GM23338 (cell line): ENCODE measurements around the gene SYNE2. TPM values are rescaled to one million over a fixed set of nuclear protein-coding genes. Genes with fewer than 3 reads are reported as not detected.

Experiments
- ATAC-seq: fragments of 200-7000 bp; cut with Tn5 transposase; 3 replicates; pipeline ENCODE4 v1.9.1; 2020
- DNase-seq: peaks from one replicate; pipeline ENCODE4 v3.0.0-alpha.2; 2015; ENCODE audit warnings: low spot score
- H2AFZ ChIP-seq: fragments of 200-600 bp; sonication (generic); 2 replicates; pipeline ENCODE4 v1.8.0; 2016; ENCODE audit warnings: antibody characterized with exemption, mild to moderate bottlenecking, moderate library complexity
- H3F3A ChIP-seq: fragments of 200-600 bp; sonication (generic); replicated peaks from 2 replicates; pipeline ENCODE4 v1.8.0; 2017; ENCODE audit warnings: antibody characterized with exemption, mixed run types, low read depth
- H3K27ac ChIP-seq: fragments of 200-600 bp; sonication (generic); 2 replicates; pipeline ENCODE4 v1.6.1; 2016; ENCODE audit warnings: low read depth
- H3K27me3 ChIP-seq: fragments of 200-600 bp; sonication (generic); 2 replicates; pipeline ENCODE4 v1.8.0; 2016; ENCODE audit warnings: mild to moderate bottlenecking, mixed run types, moderate library complexity; ENCODE audit not compliant: insufficient read depth
- H3K36me3 ChIP-seq: fragments of 200-600 bp; sonication (generic); 2 replicates; pipeline ENCODE4 v1.8.0; 2016; ENCODE audit warnings: mild to moderate bottlenecking; ENCODE audit not compliant: insufficient read depth
- H3K4me1 ChIP-seq: fragments of 200-600 bp; sonication (generic); 2 replicates; pipeline ENCODE4 v1.8.0; 2016; ENCODE audit warnings: mild to moderate bottlenecking, moderate library complexity; ENCODE audit not compliant: insufficient read depth
- H3K4me2 ChIP-seq: fragments of 200-600 bp; sonication (generic); 2 replicates; pipeline ENCODE4 v1.7.1; 2017; ENCODE audit warnings: mixed run types
- H3K4me3 ChIP-seq: fragments of 200-600 bp; sonication (generic); 2 replicates; pipeline ENCODE4 v1.6.1; 2016; ENCODE audit warnings: mixed run types
- H3K79me2 ChIP-seq: fragments of 200-600 bp; sonication (generic); replicated peaks from 2 replicates; pipeline ENCODE4 v1.8.0; 2017; ENCODE audit warnings: mild to moderate bottlenecking; ENCODE audit not compliant: insufficient read depth
- H3K9me2 ChIP-seq: fragments of 200-600 bp; sonication (generic); 2 replicates; pipeline ENCODE4 v1.8.0; 2017; ENCODE audit not compliant: insufficient read depth
- H4K20me1 ChIP-seq: fragments of 200-600 bp; sonication (generic); replicated peaks from 2 replicates; pipeline ENCODE4 v1.8.0; 2017; ENCODE audit warnings: mild to moderate bottlenecking; ENCODE audit not compliant: insufficient read depth
- H3K27ac Mint-ChIP-seq: 2 replicates; pipeline ENCODE4 v1.8.0; 2020; ENCODE audit warnings: inconsistent platforms, mild to moderate bottlenecking, moderate library complexity, mixed read lengths
- H3K27me3 Mint-ChIP-seq: 3 replicates; pipeline ENCODE4 v1.8.0; 2022; ENCODE audit warnings: low read depth, mild to moderate bottlenecking, moderate library complexity, mixed read lengths, inconsistent platforms; ENCODE audit not compliant: insufficient read depth, poor library complexity
- H3K36me3 Mint-ChIP-seq: 3 replicates; pipeline ENCODE4 v1.8.0; 2021; ENCODE audit warnings: low read depth, mild to moderate bottlenecking, inconsistent platforms, moderate library complexity, mixed read lengths
- H3K4me1 Mint-ChIP-seq: 3 replicates; pipeline ENCODE4 v1.8.0; 2020; ENCODE audit warnings: mild to moderate bottlenecking, inconsistent platforms, mixed read lengths
- H3K4me3 Mint-ChIP-seq: 3 replicates; pipeline ENCODE4 v1.8.0; 2021; ENCODE audit warnings: moderate library complexity, mild to moderate bottlenecking, inconsistent platforms, mixed read lengths
- H3K9me3 Mint-ChIP-seq: 3 replicates; pipeline ENCODE4 v1.8.0; 2020; ENCODE audit warnings: moderate library complexity, mild to moderate bottlenecking, inconsistent platforms, mixed read lengths
- CREB1 ChIP-seq: fragments of 250-450 bp; sonication (Bioruptor Pico); IDR thresholded peaks from 2 replicates; pipeline ENCODE4 v1.5.0; 2020; ENCODE audit warnings: low read depth, mild to moderate bottlenecking, moderate library complexity
- CTCF ChIP-seq, 2 experiments: fragments of 200-600 bp in 1 of 2; sonication (generic) in 1 of 2; conservative IDR thresholded peaks; 2 replicates each; pipeline versions ENCODE4 v1.5.1 to v1.6.1; 2016 to 2017; ENCODE audit warnings: antibody characterized with exemption in 2 of 2, low read depth in 2 of 2, mild to moderate bottlenecking in 2 of 2, moderate library complexity in 1 of 2
- ETS1 ChIP-seq: IDR thresholded peaks from 2 replicates; pipeline ENCODE4 v1.6.1; 2016; ENCODE audit warnings: antibody characterized with exemption
- EZH2 ChIP-seq: fragments of 200-600 bp; sonication (generic); IDR thresholded peaks from one replicate; pipeline ENCODE4 v1.8.0; 2017; ENCODE audit warnings: antibody characterized with exemption, mild to moderate bottlenecking, low read depth; ENCODE audit not compliant: unreplicated experiment
- EZH2phosphoT487 ChIP-seq: fragments of 200-600 bp; sonication (generic); IDR thresholded peaks from one replicate; pipeline ENCODE4 v1.8.1; 2018; ENCODE audit warnings: antibody characterized with exemption; ENCODE audit not compliant: unreplicated experiment
- JUNB ChIP-seq: IDR thresholded peaks from one replicate; pipeline ENCODE4 v1.6.1; 2016; ENCODE audit warnings: antibody characterized with exemption; ENCODE audit not compliant: unreplicated experiment
- NANOG ChIP-seq: IDR thresholded peaks from 2 replicates; pipeline ENCODE4 v1.6.1; 2016; ENCODE audit warnings: antibody characterized with exemption, borderline replicate concordance
- POLR2AphosphoS5 ChIP-seq: IDR thresholded peaks from 2 replicates; pipeline ENCODE4 v1.6.1; 2016; ENCODE audit warnings: antibody characterized with exemption, low read depth
- REST ChIP-seq: IDR thresholded peaks from one replicate; pipeline ENCODE4 v1.6.1; 2018; ENCODE audit warnings: antibody characterized with exemption; ENCODE audit not compliant: unreplicated experiment
- STAT1 ChIP-seq: IDR thresholded peaks from one replicate; pipeline ENCODE4 v1.6.1; 2016; ENCODE audit warnings: antibody characterized with exemption; ENCODE audit not compliant: unreplicated experiment
- ZNF331 ChIP-seq: fragments of 250-450 bp; sonication (Bioruptor Pico); IDR thresholded peaks from 2 replicates; pipeline ENCODE4 v1.5.0; 2020; ENCODE audit warnings: low read depth, mild to moderate bottlenecking, moderate library complexity
- ZNF462 ChIP-seq: fragments of 250-450 bp; sonication (Bioruptor Pico); IDR thresholded peaks from 2 replicates; pipeline ENCODE4 v1.5.0; 2020; ENCODE audit warnings: mild to moderate bottlenecking, moderate library complexity
- polyA plus RNA-seq: library from polyadenylated mRNA; unstranded; fragments of >200 nt; fragmentation: Nextera tagmentation; extraction: Ambion mirVana; gene quantifications from 2 replicates; pipeline ENCODE4 v1.2.1, GENCODE V29; 2016
- total RNA-seq: library from RNA; depleted of rRNA; stranded (reverse); fragments of >200 nt; shearing (Covaris generic); gene quantifications from 2 replicates; pipeline ENCODE4 v1.2.3, GENCODE V29; 2014

Gene SYNE2
- total and polyA plus RNA-seq, 2 experiments from 2014 or later = 34.3 to 86.5 TPM

GRCh38 chr14:63956326-63956725, 103.5 kb downstream of the SYNE2 start:
- Histone ChIP-seq H3K4me2 (no peak overlapping the region), H3K36me3 (no peaks in the 10 kb centered on the region; the same call in 1 of the 2 replicates), H3K9me2 (no peaks in the 10 kb centered on the region), H3K27me3 (no peaks in the 10 kb centered on the region), H2AFZ (no peak overlapping the region), H3K4me1 (peaks cover 23% of the 10 kb centered on the region), H3F3A (no peaks in the 10 kb centered on the region), H3K4me3 (no peak overlapping the region), H4K20me1 (no peaks in the 10 kb centered on the region), H3K27ac (no peak overlapping the region), H3K79me2 (no peaks in the 10 kb centered on the region)
- no peak for TF ChIP-seq ZNF462 (CRISPR knock-in tag)
- no peak for TF ChIP-seq NANOG
- no peak for TF ChIP-seq ZNF331
- no peak for TF ChIP-seq ETS1
- no peak for TF ChIP-seq JUNB
- no peak for TF ChIP-seq POLR2AphosphoS5
- TF ChIP-seq EZH2 = no peak
- TF ChIP-seq EZH2phosphoT487 = no peak
- TF ChIP-seq STAT1 = no peak
- no peak for TF ChIP-seq CREB1 (CRISPR knock-in tag)
- no peak for TF ChIP-seq REST
- no peak for TF ChIP-seq CTCF (conservative IDR thresholded peaks at IDR 0.05; ENCODE audit: low read depth in 2 of 2)
- Mint-ChIP-seq H3K9me3 (no peaks in the 10 kb centered on the region), H3K27me3 (peaks cover 2% of the 10 kb centered on the region), H3K4me1 (peaks cover 34% of the 10 kb centered on the region), H3K27ac (no peak overlapping the region), H3K36me3 (peaks cover 6% of the 10 kb centered on the region), H3K4me3 (no peak overlapping the region)
- no peak for DNase-seq
- no peak for ATAC-seq
